Measurements from ENCODE around the gene C4orf50.
"Not testable (repeated sequence)": the region's sequence is repeated elsewhere in the genome, so short reads cannot be mapped to it uniquely, and the experiment has no call there.

Gene C4orf50

DNA sequence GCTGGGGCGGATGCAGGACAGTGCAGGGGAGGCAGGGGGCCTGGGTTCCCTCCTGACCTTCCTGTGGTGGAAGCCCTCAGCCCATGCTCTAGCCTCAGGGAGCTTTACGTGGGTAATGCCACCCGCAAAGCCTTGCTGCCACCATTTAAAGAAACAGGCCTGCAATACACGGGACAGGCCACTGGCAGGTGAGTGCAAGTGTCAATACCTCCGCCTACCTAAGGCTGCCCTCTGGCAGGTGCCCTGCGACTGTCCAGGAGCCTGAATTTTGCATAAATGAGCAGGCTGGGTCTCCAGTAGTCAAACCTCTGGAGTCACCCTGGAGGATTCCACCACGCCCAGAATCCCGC is 131.2 kb downstream of the C4orf50 start:
- no peak for DNase-seq

DNA sequence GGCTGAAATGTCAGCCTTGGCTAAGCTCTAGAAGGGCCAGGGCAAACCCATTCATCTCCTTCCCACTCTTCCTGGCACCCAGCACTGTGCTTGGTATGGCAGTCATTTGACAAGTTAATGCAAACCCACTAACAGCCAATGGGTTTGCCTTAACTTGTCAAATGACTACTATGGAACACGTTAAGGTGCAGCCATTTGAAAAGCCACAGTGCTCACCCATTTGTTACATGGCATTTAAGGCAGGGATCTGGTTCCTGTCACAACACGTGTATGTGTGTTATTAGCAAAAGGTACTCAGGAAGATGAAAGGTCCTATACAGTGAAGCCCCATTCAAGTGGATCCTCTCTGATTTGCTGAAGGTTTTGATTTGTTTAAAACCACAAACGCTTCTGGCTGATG is 132.5 kb downstream of the C4orf50 start:
- no peak for DNase-seq

- no peak for DNase-seq
These were observed 133.4 kb downstream of the C4orf50 start for GRCh38 chr4:5884796-5885195.

GRCh38 chr4:5883916-5884315 is 134.3 kb downstream of the C4orf50 start:
- DNase-seq, result no peak

GRCh38 chr4:5882947-5883346 is 135.3 kb downstream of the C4orf50 start:
- no peak for DNase-seq

DNA sequence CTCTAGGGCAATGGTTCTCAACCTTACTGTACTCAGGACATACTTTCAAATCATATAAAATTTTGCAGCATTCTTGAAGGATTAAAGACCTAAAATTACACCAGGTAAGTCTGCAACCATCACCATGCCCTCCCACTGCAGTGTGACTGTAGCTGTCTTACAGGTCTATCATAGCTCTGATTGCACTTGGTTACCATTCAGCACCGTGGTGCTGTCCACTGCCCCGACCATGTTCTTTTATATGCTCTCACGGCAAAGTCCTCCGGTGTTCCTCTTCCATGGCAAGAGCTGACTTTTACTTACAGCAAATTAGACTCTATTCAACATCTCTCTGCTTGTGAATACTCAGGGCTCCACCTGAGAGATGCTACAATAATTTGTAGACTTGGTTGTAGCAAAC is 136.9 kb downstream of the C4orf50 start:
- no peak for DNase-seq

DNA sequence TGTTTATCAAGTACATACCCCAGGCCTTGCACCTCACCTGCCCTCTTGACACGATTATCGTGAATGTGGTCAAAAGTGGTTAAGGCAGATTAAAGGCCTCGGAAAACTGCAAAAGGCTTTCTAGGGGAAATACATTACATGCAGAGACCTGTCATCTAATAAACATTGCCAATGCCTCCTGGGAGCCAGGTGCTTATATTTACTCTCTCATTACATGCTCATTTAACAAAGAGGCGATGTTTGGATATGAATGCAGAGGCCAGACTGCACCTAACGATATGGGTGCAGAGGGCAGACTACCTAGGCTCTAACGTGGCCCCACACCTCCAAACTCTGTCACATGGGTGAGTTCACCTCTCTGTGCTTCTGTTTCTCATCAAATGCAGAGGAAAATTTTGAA is 139.9 kb downstream of the C4orf50 start:
- no peak for DNase-seq

GRCh38 chr4:5877392-5877791 is 140.8 kb downstream of the C4orf50 start:
- DNase-seq, result no peak

DNA sequence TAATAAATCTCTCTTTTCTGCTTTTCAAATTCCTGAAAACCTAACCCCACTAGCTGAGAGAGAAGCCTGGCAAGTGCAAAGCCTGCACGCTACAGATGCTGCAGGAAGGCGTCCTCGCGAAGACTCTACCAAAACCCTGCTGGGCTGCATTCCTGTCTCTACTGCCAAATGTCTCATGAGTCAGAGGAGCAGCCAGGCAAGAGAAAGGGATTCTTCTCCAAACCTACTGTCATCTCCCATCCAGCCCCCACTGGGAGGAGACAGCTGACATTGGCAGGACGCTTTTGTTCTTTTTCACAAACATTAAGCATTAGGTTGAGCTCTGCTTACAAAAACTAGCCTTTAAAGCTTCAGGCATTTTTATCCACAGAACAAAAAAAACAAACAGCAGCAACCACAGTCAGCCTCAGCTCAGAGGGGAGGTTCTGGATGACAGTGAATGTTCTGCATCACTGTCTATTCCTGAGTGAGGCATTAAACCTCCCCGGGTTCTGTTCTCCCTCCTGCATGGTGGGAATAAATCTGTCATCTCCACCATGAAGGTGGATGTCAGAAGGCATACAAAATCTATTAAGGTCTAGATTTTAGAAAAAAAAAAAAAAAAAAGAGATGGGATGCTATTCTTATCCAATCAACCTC is 143.3 kb downstream of the C4orf50 start:
- DNase-seq, result no peak

- DNase-seq, result no peak
These were observed 147.5 kb downstream of the C4orf50 start for GRCh38 chr4:5870701-5871100.

GRCh38 chr4:5869966-5870619 is 148.1 kb downstream of the C4orf50 start:
- DNase-seq, result no peak

- no peak for DNase-seq
These were observed 150.4 kb downstream of the C4orf50 start for GRCh38 chr4:5867866-5868265.

GRCh38 chr4:5866841-5867813 is 151.1 kb downstream of the C4orf50 start:
- no peak for DNase-seq

GRCh38 chr4:5865896-5866599 is 152.2 kb downstream of the C4orf50 start:
- DNase-seq, result no peak

DNA sequence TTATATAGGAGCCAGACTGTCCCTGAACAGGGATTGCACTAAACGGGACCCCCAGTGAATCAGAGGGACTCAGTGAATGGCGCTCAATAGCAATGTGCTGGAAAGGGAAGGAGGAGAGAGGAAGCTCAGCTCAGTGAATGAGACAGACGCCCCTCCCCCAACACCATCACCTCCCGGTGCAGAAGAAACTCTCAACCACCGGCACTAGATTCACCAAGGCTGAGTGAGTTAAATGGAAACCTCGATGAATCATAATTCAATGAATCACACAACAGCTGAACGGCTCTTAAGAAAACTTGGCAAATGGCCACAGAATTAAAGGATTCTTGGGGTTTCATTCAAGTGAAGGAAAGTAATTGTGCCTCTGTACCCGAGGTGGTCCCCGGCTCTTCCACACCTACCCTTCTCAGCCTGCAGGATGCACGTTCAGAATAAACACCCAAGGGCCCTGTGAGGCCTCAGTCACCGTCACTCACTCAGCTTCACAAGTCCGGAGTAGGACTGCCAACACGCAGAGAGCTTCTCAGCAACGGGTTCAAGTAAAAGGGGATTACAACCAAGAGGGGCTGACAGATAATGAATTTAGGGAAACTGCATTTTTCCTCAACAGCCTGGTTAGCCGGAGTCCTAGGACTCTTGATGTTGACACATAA is 154.6 kb downstream of the C4orf50 start:
- DNase-seq, result no peak

- DNase-seq, result no peak
These were observed 160.0 kb downstream of the C4orf50 start for GRCh38 chr4:5858020-5858769.

GRCh38 chr4:5857199-5857598 is 161.0 kb downstream of the C4orf50 start:
- no peak for DNase-seq

DNA sequence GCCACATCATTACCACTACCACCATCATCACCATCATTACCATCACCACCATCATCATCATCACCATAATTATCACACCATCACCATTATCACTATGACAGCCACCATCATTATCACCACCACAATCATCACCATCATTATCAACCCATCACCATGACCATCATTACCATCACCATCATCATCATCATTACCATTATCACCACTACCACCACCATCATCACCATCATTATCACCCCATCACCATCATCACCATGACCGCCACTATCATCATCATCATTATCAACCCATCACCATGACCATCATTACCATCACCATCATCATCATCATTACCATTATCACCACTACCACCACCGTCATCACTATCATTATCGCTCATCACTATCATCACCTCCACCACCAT is 161.9 kb downstream of the C4orf50 start:
- not testable (repeated sequence) for DNase-seq

DNA sequence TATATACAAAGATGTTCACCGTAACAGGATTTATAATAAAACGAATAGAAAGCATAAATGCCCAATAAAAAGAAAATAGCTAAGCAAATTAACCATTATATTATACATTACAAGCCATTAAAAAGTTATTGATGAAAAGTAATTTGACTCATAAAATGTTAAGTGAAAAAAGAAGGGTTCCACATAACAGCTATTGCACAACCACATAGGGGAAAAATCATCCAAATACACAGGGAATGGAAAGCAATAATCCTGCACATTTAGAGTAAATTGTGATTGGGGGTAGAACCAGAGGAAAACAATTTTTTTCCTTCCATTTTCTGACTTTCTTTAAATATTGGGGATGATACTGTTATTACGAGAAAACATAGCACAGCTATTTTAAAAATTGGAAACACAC is 163.3 kb downstream of the C4orf50 start:
- no peak for DNase-seq

- no peak for DNase-seq
These were observed 165.6 kb downstream of the C4orf50 start for GRCh38 chr4:5852523-5853202.
